Mucosa of rectum (tissue), 2 donors: Measurements from ENCODE around the gene TMED10.

Source experiments
- H3K27ac ChIP-seq, 2 donors: one replicate each; pipeline ENCODE4 v1.7.0; 2013; ENCODE audit warnings: inconsistent platforms in 2 of 2, low read depth in 2 of 2, low read length in 2 of 2
- H3K27me3 ChIP-seq, 2 donors: one replicate each; pipeline ENCODE4 v1.7.0; 2013; ENCODE audit warnings: low read length in 2 of 2; ENCODE audit not compliant: control insufficient read depth in 2 of 2, insufficient read depth in 2 of 2
- H3K36me3 ChIP-seq, 2 donors: one replicate each; pipeline ENCODE4 v1.7.0; 2013; ENCODE audit warnings: low read length in 2 of 2; ENCODE audit not compliant: control insufficient read depth in 2 of 2, insufficient read depth in 2 of 2
- H3K4me1 ChIP-seq, 2 donors: one replicate each; pipeline ENCODE4 v1.7.0; 2013; ENCODE audit warnings: low read length in 2 of 2, mild to moderate bottlenecking in 1 of 2; ENCODE audit not compliant: control insufficient read depth in 2 of 2, insufficient read depth in 2 of 2
- H3K4me3 ChIP-seq, 2 donors: one replicate each; pipeline ENCODE4 v1.7.0; 2013; ENCODE audit warnings: low read length in 2 of 2
- H3K9ac ChIP-seq, 2 donors: one replicate each; pipeline ENCODE4 v1.7.0; 2013; ENCODE audit warnings: low read length in 2 of 2, low read depth in 1 of 2, mild to moderate bottlenecking in 1 of 2
- H3K9me3 ChIP-seq, 2 donors: one replicate each; pipeline ENCODE4 v1.7.0; 2013; ENCODE audit warnings: low read length in 2 of 2; ENCODE audit not compliant: control insufficient read depth in 2 of 2
- donor health status: healthy.
- donor health status: Normal muscosa, but diverticular disease.

The TMED10 gene

GRCh38 chr14:75165586-75166391 lies 10.6 kb downstream of the TMED10 start:
- Histone ChIP-seq H3K4me1 (peaks cover 7 to 10% of the 10 kb centered on the region in 2 donors), H3K9me3 (no peaks in the 10 kb centered on the region), H3K27me3 (no peaks in the 10 kb centered on the region), H3K27ac (no peak overlapping the region), H3K36me3 (no peaks in the 10 kb centered on the region), H3K4me3 (no peak overlapping the region), H3K9ac (no peak overlapping the region)

GRCh38 chr14:75164809-75165208 lies 11.6 kb downstream of the TMED10 start:
- H3K9me3 ChIP-seq = no peaks in the 10 kb centered on the region
- H3K9ac ChIP-seq = no peak overlapping the region
- H3K36me3 ChIP-seq = no peaks in the 10 kb centered on the region
- no peaks in the 10 kb centered on the region for H3K27me3 ChIP-seq
- peaks cover 10 to 18% of the 10 kb centered on the region in 2 donors for H3K4me1 ChIP-seq
- no peak overlapping the region for H3K4me3 ChIP-seq
- no peak overlapping the region for H3K27ac ChIP-seq

DNA sequence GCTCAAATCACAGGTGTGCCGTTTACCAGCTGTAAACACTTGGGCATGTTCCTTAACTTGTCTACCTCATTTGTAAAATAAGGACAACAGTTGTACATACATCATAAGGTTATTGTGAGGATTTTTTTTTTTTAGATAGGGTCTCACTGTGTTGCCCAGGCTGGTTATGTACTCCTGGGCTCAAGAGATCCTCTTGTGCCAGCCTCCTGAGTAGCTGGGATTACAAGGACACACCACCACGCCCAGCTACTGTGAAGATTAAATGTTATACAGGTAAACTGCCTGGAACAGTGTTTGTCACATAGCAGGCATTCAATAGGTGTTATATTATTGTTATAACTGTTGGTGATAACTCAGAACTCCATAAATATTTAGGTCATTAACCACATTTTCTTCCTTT lies 12.7 kb downstream of the TMED10 start:
- Histone ChIP-seq H3K27me3 (no peaks in the 10 kb centered on the region), H3K27ac (no peak overlapping the region), H3K36me3 (no peaks in the 10 kb centered on the region), H3K9ac (no peak overlapping the region), H3K4me3 (no peak overlapping the region), H3K9me3 (no peaks in the 10 kb centered on the region), H3K4me1 (peaks cover 16 to 19% of the 10 kb centered on the region in 2 donors)

DNA sequence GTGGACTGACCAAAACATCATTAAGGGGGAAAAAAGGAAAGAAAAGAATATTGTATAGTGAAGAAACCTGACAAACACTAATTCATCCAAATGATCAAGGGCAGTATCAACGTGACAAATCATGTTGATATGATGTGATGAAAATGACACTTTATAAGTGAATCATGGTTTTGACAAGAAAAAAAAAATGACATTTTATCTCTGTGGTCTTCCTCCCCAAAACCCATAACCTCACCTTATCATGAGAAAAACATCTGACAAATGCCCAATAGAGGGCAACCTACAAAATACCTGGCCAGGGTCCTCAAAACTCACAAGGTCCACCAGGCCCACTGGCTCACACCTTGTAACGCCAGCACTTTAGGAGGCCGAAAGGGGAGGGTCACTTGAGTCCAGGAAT lies 13.8 kb downstream of the TMED10 start:
- Histone ChIP-seq H3K4me1 (peaks cover 11 to 13% of the 10 kb centered on the region in 2 donors), H3K9me3 (no peaks in the 10 kb centered on the region), H3K27me3 (no peaks in the 10 kb centered on the region), H3K9ac (no peak overlapping the region), H3K36me3 (no peaks in the 10 kb centered on the region), H3K4me3 (no peak overlapping the region), H3K27ac (no peak overlapping the region)

GRCh38 chr14:75158843-75159614 lies 17.4 kb downstream of the TMED10 start:
- Histone ChIP-seq H3K4me1 (peaks cover 9 to 14% of the 10 kb centered on the region in 2 donors), H3K9ac (no peak overlapping the region), H3K27ac (no peak overlapping the region)

DNA sequence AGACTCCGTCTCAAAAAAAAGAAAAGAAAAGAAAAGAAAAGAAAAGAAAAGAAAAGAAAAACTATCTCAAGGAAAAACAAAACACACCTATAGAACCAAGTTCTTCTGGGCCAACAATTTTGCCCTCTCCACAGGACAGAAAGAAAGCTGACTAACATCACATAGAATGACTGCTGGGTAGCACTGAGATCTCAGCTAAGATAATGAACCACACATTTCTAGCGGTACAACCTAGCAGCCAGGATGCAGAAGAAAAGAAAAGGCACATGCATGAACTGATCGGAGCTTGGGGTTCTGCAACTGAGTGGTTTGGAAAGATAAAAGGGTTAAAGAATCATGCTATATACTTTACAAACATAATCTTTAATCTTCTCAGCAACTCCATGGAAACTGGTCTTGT lies 19.5 kb downstream of the TMED10 start:
- peaks cover 11 to 14% of the 10 kb centered on the region in 2 donors for H3K4me1 ChIP-seq
- no peak overlapping the region for H3K27ac ChIP-seq
- no peaks in the 10 kb centered on the region for H3K9me3 ChIP-seq
- H3K4me3 ChIP-seq = no peak overlapping the region
- no peak overlapping the region for H3K9ac ChIP-seq
- H3K36me3 ChIP-seq = peaks cover 0 to under 1% of the 10 kb centered on the region in 2 donors
- no peaks in the 10 kb centered on the region for H3K27me3 ChIP-seq

More at GRCh38 chr14:75158843-75159614, 17.4 kb downstream of the TMED10 start:
- Histone ChIP-seq H3K4me3 (no peak overlapping the region), H3K9me3 (no peaks in the 10 kb centered on the region), H3K36me3 (no peaks in the 10 kb centered on the region), H3K27me3 (no peaks in the 10 kb centered on the region)

- no peak overlapping the region for H3K9ac ChIP-seq
- no peaks in the 10 kb centered on the region for H3K27me3 ChIP-seq
- H3K36me3 ChIP-seq = peaks cover 5 to 6% of the 10 kb centered on the region in 2 donors
- H3K4me1 ChIP-seq = peaks cover 11 to 14% of the 10 kb centered on the region in 2 donors
- H3K9me3 ChIP-seq = no peaks in the 10 kb centered on the region
- no peak overlapping the region for H3K4me3 ChIP-seq
- no peak overlapping the region for H3K27ac ChIP-seq
Observed at GRCh38 chr14:75156111-75156510, 20.3 kb downstream of the TMED10 start.

DNA sequence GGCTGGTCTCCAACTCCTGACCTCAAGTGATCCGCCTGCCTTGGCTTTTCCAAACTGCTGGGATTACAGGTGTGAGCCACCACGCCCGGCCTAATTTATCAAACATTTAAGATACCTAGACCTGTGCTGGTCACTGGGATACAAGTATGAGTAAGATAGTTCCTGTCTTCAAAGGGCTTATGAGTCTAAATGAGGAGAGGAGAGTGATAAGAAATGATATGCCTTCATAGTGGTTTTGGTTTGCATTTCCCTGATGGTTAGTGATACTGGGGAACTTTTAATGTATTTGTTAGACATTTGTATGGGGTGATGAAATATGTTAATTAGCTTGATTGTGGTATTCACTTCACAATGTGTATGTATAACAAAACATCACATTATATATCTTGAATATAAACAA lies 21.2 kb downstream of the TMED10 start:
- no peak overlapping the region for H3K9ac ChIP-seq
- no peak overlapping the region for H3K27ac ChIP-seq
- H3K4me1 ChIP-seq = peaks cover 6 to 11% of the 10 kb centered on the region in 2 donors
- peaks cover 6 to 11% of the 10 kb centered on the region in 2 donors for H3K36me3 ChIP-seq
- H3K9me3 ChIP-seq = no peaks in the 10 kb centered on the region
- no peaks in the 10 kb centered on the region for H3K27me3 ChIP-seq
- H3K4me3 ChIP-seq = no peak overlapping the region

- H3K4me1 ChIP-seq = peaks cover 2% of the 10 kb centered on the region in 2 donors
- H3K9me3 ChIP-seq = no peaks in the 10 kb centered on the region
- H3K36me3 ChIP-seq = peaks cover 6 to 20% of the 10 kb centered on the region in 2 donors
- H3K4me3 ChIP-seq = no peak overlapping the region
- H3K27ac ChIP-seq = no peak overlapping the region
- no peak overlapping the region for H3K9ac ChIP-seq
- no peaks in the 10 kb centered on the region for H3K27me3 ChIP-seq
Observed at GRCh38 chr14:75153295-75153694, 23.1 kb downstream of the TMED10 start.

GRCh38 chr14:75151851-75152250 lies 24.6 kb downstream of the TMED10 start:
- peaks cover 2 to 5% of the 10 kb centered on the region in 2 donors for H3K4me1 ChIP-seq
- H3K27ac ChIP-seq = no peak overlapping the region
- no peak overlapping the region for H3K9ac ChIP-seq
- H3K27me3 ChIP-seq = no peaks in the 10 kb centered on the region
- H3K36me3 ChIP-seq = peaks cover 8 to 20% of the 10 kb centered on the region in 2 donors
- no peaks in the 10 kb centered on the region for H3K9me3 ChIP-seq
- H3K4me3 ChIP-seq = no peak overlapping the region
